Testis (tissue), 2 donors: ENCODE results near the gene MICOS13.

Experiments used
- CTCF ChIP-seq, 3 experiments: fragments of 450-650 bp in 2 of 3; fragments of 200-600 bp in 1 of 3; sonication (generic) in 1 of 3; IDR thresholded peaks; one replicate each; pipeline ENCODE4 v1.5.1; 2016 to 2019; ENCODE audit warnings: antibody characterized with exemption in 3 of 3, mild to moderate bottlenecking in 2 of 3, moderate library complexity in 1 of 3
- POLR2A ChIP-seq: fragments of 450-650 bp; IDR thresholded peaks from one replicate; pipeline ENCODE4 v1.6.1; 2017; ENCODE audit warnings: antibody characterized with exemption, mild to moderate bottlenecking, moderate library complexity

DNA sequence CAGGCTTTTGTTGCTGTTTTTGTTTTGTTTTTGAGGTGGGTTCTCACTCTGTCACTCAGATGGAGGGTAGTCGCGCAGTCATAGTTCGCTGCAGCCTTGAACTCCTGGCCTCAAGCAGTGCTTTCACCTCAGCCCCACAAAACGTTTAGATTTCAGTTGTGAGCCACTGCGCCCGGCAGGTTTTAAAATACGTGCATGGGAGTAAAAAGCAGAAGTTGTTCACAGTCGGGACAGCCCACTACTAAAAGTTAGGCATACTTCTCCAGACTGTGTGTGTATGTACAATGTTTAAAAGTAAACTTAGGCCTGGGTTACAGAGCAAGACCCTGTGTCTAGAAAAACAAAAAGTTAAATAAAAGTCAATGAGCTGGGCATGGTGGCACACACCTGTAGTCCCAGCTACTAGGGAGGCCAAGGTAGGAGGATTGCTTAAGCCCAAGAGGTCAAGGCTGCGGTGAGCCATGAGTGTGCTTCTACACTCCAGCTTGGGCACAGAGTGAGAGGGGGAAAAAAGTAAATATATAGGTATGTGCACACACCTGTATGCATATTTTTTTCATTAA, 51.3 kb downstream of the MICOS13 start:
- TF ChIP-seq POLR2A: no peak
- TF ChIP-seq CTCF (IDR thresholded peaks at IDR 0.05): no peak
